ENCODE data around the gene C14orf180.

- TF ChIP-seq POLR2A (IDR thresholded peaks at IDR 0.05) (no peak), CTCF (IDR thresholded peaks at IDR 0.05) (no peak)
These were observed 2.1 kb upstream of the C14orf180 start for GRCh38 chr14:104577426-104577825.
